ENCODE data around the gene TMEM26. TPM values are rescaled to one million over a fixed set of nuclear protein-coding genes. Genes with fewer than 3 reads are reported as not detected.
A peak's percentile ranks its signal among the peaks of the same experiment; 100 is the strongest.

TMEM26 gene
- total and polyA plus RNA-seq, 2 of the 8 experiments (the other 6 are each of a cell fraction or from before 2014, with no cell fraction given) = 1.6 to 2.8 TPM

DNA sequence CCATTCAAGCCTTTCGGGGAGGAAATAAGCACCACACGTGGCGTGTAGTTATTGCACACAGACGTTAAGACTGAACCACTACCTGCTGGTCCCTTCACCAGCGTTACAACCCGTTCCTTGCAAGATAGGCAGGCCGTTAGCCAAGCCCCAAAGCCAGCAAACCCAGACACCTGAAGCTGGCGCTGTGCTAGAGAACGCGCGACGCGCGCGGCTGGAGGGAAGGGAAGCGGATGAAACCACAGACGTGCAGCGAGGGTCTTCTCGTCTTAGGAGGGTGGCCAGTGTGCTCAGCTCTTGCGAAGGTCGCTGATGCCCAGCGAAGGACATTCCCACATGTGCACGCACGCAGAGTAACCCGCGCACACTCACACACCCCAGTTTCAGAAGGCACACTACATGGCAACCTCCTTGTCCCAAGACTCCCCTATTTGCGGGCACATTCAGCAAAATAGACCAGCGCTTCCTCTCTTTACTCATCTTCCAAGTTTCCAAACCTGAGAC lies 980 bp downstream of the TMEM26 start:
- Histone ChIP-seq H3K4ac (replicated peaks; ENCODE audit: insufficient read length, low read depth, low read length) (no peak overlapping the region), H3K4me2 (ENCODE audit: insufficient read depth in 1 of 2, low read depth in 2 of 2, low read length in 2 of 2) (peak overlapping the region; percentile 99 to 100), H2AFZ (ENCODE audit: low read length) (peak overlapping the region; percentile 100), H4K20me1 (replicated peaks in 1 of 2; ENCODE audit: control insufficient read depth in 1 of 2, insufficient read depth in 2 of 2, low read length in 2 of 2) (no peaks in the 10 kb centered on the region), H2BK20ac (ENCODE audit: low read length) (no peak overlapping the region), H3K9ac (replicated peaks in 1 of 4; ENCODE audit: extremely low read depth in 1 of 4, low read depth in 3 of 4, low read length in 3 of 4) (no peak overlapping the region; a peak in 3 of 7 replicates), H2AK5ac (ENCODE audit: low read depth, low read length) (no peak overlapping the region), H3K4me3 (ENCODE audit: extremely low read depth in 1 of 4, insufficient read depth in 2 of 4, low read depth in 3 of 4, low read length in 4 of 4) (peak overlapping the region; percentile 46 to 84 (median 62)), H3K79me1 (ENCODE audit: low read depth, low read length) (no peaks in the 10 kb centered on the region), H3K27ac (ENCODE audit: low read depth, low read length) (no peak overlapping the region), H2BK120ac (replicated peaks; ENCODE audit: low read depth, low read length) (no peak overlapping the region), H3K27me3 (replicated peaks in 1 of 4; ENCODE audit: control insufficient read depth in 3 of 4, extremely low read depth in 1 of 4, insufficient read depth in 3 of 4, low read length in 3 of 4) (peaks cover 0 to 22% (median 14%) of the 10 kb centered on the region in 4 experiments; a peak in 6 of 7 replicates), H2BK12ac (ENCODE audit: low read depth, low read length) (peak overlapping the region; percentile 52; the same call in 1 of the 2 replicates), H3K23ac (ENCODE audit: insufficient read length) (no peak overlapping the region), H2BK15ac (ENCODE audit: low read length) (peak overlapping the region; percentile 24; the same call in 1 of the 2 replicates), H4K8ac (ENCODE audit: extremely low read depth, insufficient read depth, low read length) (no peak overlapping the region), H2BK5ac (ENCODE audit: low read depth, low read length) (peak overlapping the region; percentile 12; the same call in 1 of the 2 replicates), H3K56ac (replicated peaks; ENCODE audit: insufficient read length, low read depth, low read length) (no peak overlapping the region), H3K79me2 (ENCODE audit: control insufficient read depth in 1 of 2, insufficient read depth in 2 of 2, low read length in 2 of 2) (peaks cover 0 to 3% of the 10 kb centered on the region in 2 experiments; a peak in 1 of 4 replicates), H4K5ac (ENCODE audit: insufficient read length, low read depth, low read length) (peak overlapping the region; percentile 28), H3K14ac (ENCODE audit: insufficient read length) (no peak overlapping the region), H3K18ac (ENCODE audit: extremely low read depth, low read length) (peak overlapping the region; percentile 97; the same call in 1 of the 2 replicates), H3K9me3 (ENCODE audit: insufficient read depth in 2 of 2, low read depth in 1 of 2, low read length in 1 of 2) (no peaks in the 10 kb centered on the region), H3K36me3 (ENCODE audit: control insufficient read depth in 2 of 4, insufficient read depth in 4 of 4, low read length in 3 of 4) (no peaks in the 10 kb centered on the region), H3K4me1 (replicated peaks in 1 of 4; ENCODE audit: control insufficient read depth in 3 of 4, insufficient read depth in 4 of 4, low read length in 3 of 4) (peaks cover 1 to 8% (median 5%) of the 10 kb centered on the region in 4 experiments; a peak in 6 of 7 replicates), H3K23me2 (ENCODE audit: low read depth, low read length) (peaks cover 15% of the 10 kb centered on the region), H4K91ac (replicated peaks; ENCODE audit: insufficient read length, low read length) (no peak overlapping the region)
- FAIRE-seq (no peak), DNase-seq (ENCODE audit: low read depth in 1 of 2, low spot score in 2 of 2) (peak in 1 of 2 experiments; percentile 78)
- CTCF ChIA-PET (ENCODE audit: partially characterized antibody) = no interaction called here
- POLR2A ChIA-PET (ENCODE audit: partially characterized antibody) = no interaction called here
- 8% methylated on average over 28 of the region's 28 CpGs; no CpG with 5 or more reads in 1 of the 2 experiments for WGBS, 2 experiments (ENCODE audit: extremely low coverage in 1 of 2, insufficient coverage in 1 of 2, insufficient read length in 1 of 2, insufficient replicate concordance in 2 of 2, low coverage in 1 of 2, low lambda C conversion rate in 2 of 2, missing lambda C conversion rate in 1 of 2)
- TF ChIP-seq, protein P1, sequence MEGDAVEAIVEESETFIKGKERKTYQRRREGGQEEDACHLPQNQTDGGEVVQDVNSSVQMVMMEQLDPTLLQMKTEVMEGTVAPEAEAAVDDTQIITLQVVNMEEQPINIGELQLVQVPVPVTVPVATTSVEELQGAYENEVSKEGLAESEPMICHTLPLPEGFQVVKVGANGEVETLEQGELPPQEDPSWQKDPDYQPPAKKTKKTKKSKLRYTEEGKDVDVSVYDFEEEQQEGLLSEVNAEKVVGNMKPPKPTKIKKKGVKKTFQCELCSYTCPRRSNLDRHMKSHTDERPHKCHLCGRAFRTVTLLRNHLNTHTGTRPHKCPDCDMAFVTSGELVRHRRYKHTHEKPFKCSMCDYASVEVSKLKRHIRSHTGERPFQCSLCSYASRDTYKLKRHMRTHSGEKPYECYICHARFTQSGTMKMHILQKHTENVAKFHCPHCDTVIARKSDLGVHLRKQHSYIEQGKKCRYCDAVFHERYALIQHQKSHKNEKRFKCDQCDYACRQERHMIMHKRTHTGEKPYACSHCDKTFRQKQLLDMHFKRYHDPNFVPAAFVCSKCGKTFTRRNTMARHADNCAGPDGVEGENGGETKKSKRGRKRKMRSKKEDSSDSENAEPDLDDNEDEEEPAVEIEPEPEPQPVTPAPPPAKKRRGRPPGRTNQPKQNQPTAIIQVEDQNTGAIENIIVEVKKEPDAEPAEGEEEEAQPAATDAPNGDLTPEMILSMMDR (IDR thresholded peaks at IDR 0.05; ENCODE audit: control extremely low read depth in 1 of 3, insufficient read depth in 1 of 3, low read depth in 1 of 3, low read length in 3 of 3) = peak in 1 of 3 experiments; percentile 19; a peak in 1 of 4 replicates
